Fibroblast of lung (primary cell): ENCODE results near the gene TGOLN2. TPM values are rescaled to one million over a fixed set of nuclear protein-coding genes. Genes with fewer than 3 reads are reported as not detected.
A peak's percentile ranks its signal among the peaks of the same experiment; 100 is the strongest.

Experiments
- DNase-seq, 2 donors: peaks; one replicate each; pipeline versions ENCODE4 v3.0.0 to v3.0.0-alpha.2; 2010; ENCODE audit warnings: low read depth in 2 of 2
- H2AFZ ChIP-seq: 2 replicates; pipeline ENCODE4 v1.5.1; 2012; ENCODE audit warnings: low read length, control low read depth, inconsistent platforms
- H3K27ac ChIP-seq: 2 replicates; pipeline ENCODE4 v1.5.1; 2011; ENCODE audit warnings: low read length, control low read depth; ENCODE audit not compliant: insufficient read depth
- H3K27me3 ChIP-seq: 2 replicates; pipeline ENCODE4 v1.5.1; 2011; ENCODE audit warnings: mild to moderate bottlenecking, low read length; ENCODE audit not compliant: control insufficient read depth, insufficient read depth
- H3K36me3 ChIP-seq: 2 replicates; pipeline ENCODE4 v1.5.1; 2011; ENCODE audit warnings: low read length; ENCODE audit not compliant: control insufficient read depth, insufficient read depth
- H3K4me1 ChIP-seq: 2 replicates; pipeline ENCODE4 v1.5.1; 2011; ENCODE audit warnings: low read length; ENCODE audit not compliant: control insufficient read depth, insufficient read depth; ENCODE audit errors: extremely low read depth
- H3K4me2 ChIP-seq: 2 replicates; pipeline ENCODE4 v1.5.1; 2011; ENCODE audit warnings: low read length, control low read depth; ENCODE audit not compliant: insufficient read depth; ENCODE audit errors: extremely low read depth
- H3K4me3 ChIP-seq, 4 experiments: fragments of 200-600 bp in 1 of 4; sonication (generic) in 1 of 4; replicated peaks in 1 of 4; 2 replicates each; pipeline ENCODE4 v1.5.1; 2011 to 2016; ENCODE audit warnings: low read length in 4 of 4, low read depth in 3 of 4, mild to moderate bottlenecking in 3 of 4, control low read depth in 2 of 4, inconsistent platforms in 1 of 4, mixed read lengths in 1 of 4; ENCODE audit not compliant: insufficient read depth in 1 of 4; ENCODE audit errors: control extremely low read depth in 1 of 4
- H3K79me2 ChIP-seq: 2 replicates; pipeline ENCODE4 v1.5.1; 2012; ENCODE audit warnings: mild to moderate bottlenecking, low read length, inconsistent platforms; ENCODE audit not compliant: control insufficient read depth, insufficient read depth
- H3K9ac ChIP-seq: 2 replicates; pipeline ENCODE4 v1.5.1; 2011; ENCODE audit warnings: mild to moderate bottlenecking, low read length, control low read depth; ENCODE audit not compliant: insufficient read depth
- H3K9me3 ChIP-seq: 2 replicates; pipeline ENCODE4 v1.5.1; 2012; ENCODE audit warnings: low read depth, low read length; ENCODE audit not compliant: control insufficient read depth, insufficient read depth
- H4K20me1 ChIP-seq: 2 replicates; pipeline ENCODE4 v1.5.1; 2011; ENCODE audit warnings: low read length; ENCODE audit not compliant: control insufficient read depth, insufficient read depth; ENCODE audit errors: extremely low read depth
- CTCF ChIP-seq, 2 donors: IDR thresholded peaks in 1 of 2; conservative IDR thresholded peaks in 1 of 2; 1 replicate in 1 of 2; 2 replicates in 1 of 2; pipeline ENCODE4 v1.5.1; 2011 to 2012; ENCODE audit warnings: low read length in 2 of 2, control low read depth in 1 of 2, inconsistent platforms in 1 of 2, low read depth in 1 of 2, mild to moderate bottlenecking in 1 of 2
- EZH2 ChIP-seq: IDR thresholded peaks from 2 replicates; pipeline ENCODE4 v1.5.1; 2012; ENCODE audit warnings: low read length, control low read depth, mild to moderate bottlenecking; ENCODE audit errors: missing control alignments
- polyA plus RNA-seq, 2 donors: library from polyadenylated mRNA; depleted of rRNA in 1 of 2; stranded (reverse) in 1 of 2; unstranded in 1 of 2; fragments of >200 nt; gene quantifications; 2 replicates each; pipeline ENCODE4 v1.2.1, GENCODE V29; 2011 to 2012; ENCODE audit warnings: missing spikeins in 1 of 2
- total RNA-seq: library from RNA; depleted of rRNA; stranded (reverse); fragments of >200 nt; gene quantifications from 2 replicates; pipeline ENCODE4 v1.2.1, GENCODE V29; 2014

The TGOLN2 gene
- total and polyA plus RNA-seq, 2 donors (not counting 1 experiment from before 2014, with no cell fraction given), result 112 to 130 TPM

- Histone ChIP-seq H3K79me2 (peaks cover 25% of the 10 kb centered on the region), H3K9me3 (no peaks in the 10 kb centered on the region), H3K4me3 (no peak overlapping the region), H3K27ac (no peak overlapping the region), H3K4me2 (no peak overlapping the region), H3K9ac (no peak overlapping the region), H3K27me3 (no peaks in the 10 kb centered on the region), H4K20me1 (no peaks in the 10 kb centered on the region), H3K4me1 (peaks cover 4% of the 10 kb centered on the region), H3K36me3 (peaks cover 5% of the 10 kb centered on the region), H2AFZ (no peak overlapping the region)
- DNase-seq, result no peak
- TF ChIP-seq EZH2, result no peak
- TF ChIP-seq CTCF (conservative IDR thresholded peaks at IDR 0.05 in 1 of 2, IDR thresholded peaks at IDR 0.05 in 1 of 2; ENCODE audit: low read depth in 1 of 2, low read length in 2 of 2), result no peak
These were observed 28.4 kb upstream of the TGOLN2 start for GRCh38 chr2:85356186-85356585.

- Histone ChIP-seq H3K4me1 (peaks cover 4% of the 10 kb centered on the region), H3K27ac (peak overlapping the region; percentile 85), H3K36me3 (peaks cover 8% of the 10 kb centered on the region), H3K9ac (peak overlapping the region; percentile 86), H3K4me3 (peak overlapping the region; percentile 90 to 100 (median 94)), H4K20me1 (no peaks in the 10 kb centered on the region), H3K9me3 (no peaks in the 10 kb centered on the region), H3K4me2 (peak overlapping the region; percentile 90), H3K79me2 (peaks cover 25% of the 10 kb centered on the region), H2AFZ (no peak overlapping the region), H3K27me3 (no peaks in the 10 kb centered on the region)
- TF ChIP-seq CTCF (conservative IDR thresholded peaks at IDR 0.05 in 1 of 2, IDR thresholded peaks at IDR 0.05 in 1 of 2; ENCODE audit: low read depth in 1 of 2, low read length in 2 of 2) (no peak), EZH2 (no peak)
- peak in 1 of 2 donors; percentile 8 for DNase-seq
These were observed 27.7 kb upstream of the TGOLN2 start for GRCh38 chr2:85355521-85355920.

DNA sequence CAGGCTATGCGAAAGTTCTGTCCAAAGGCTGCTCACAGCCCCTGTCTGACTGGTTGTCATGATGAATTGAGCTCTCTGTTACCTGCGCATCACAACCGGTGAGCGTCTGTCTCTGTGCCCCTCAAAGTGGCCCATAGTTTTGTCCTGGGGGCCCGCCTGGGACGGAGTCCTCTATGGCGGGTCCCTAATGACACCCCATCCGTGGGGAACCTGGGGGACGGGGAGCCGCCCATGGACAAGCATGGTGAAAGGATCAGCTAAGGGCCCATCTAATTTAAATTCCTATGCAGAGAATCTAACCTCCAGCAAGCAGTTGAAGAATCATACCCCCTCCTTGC is 27.3 kb upstream of the TGOLN2 start:
- no peak for DNase-seq
- peak overlapping the region; percentile 86 for H3K9ac ChIP-seq
- H3K9me3 ChIP-seq, result no peaks in the 10 kb centered on the region
- H3K27ac ChIP-seq, result peak overlapping the region; percentile 85
- H3K36me3 ChIP-seq, result peaks cover 10% of the 10 kb centered on the region
- no peaks in the 10 kb centered on the region for H4K20me1 ChIP-seq
- peak overlapping the region; percentile 90 to 100 (median 94) for H3K4me3 ChIP-seq
- H3K27me3 ChIP-seq, result no peaks in the 10 kb centered on the region
- H2AFZ ChIP-seq, result peak overlapping the region; percentile 98
- H3K4me1 ChIP-seq, result peaks cover 4% of the 10 kb centered on the region
- peak overlapping the region; percentile 90 for H3K4me2 ChIP-seq
- TF ChIP-seq EZH2 (no peak), CTCF (conservative IDR thresholded peaks at IDR 0.05 in 1 of 2, IDR thresholded peaks at IDR 0.05 in 1 of 2; ENCODE audit: low read depth in 1 of 2, low read length in 2 of 2) (no peak)
- H3K79me2 ChIP-seq, result peaks cover 25% of the 10 kb centered on the region
